Effector memory CD4-positive, alpha-beta T cell (primary cell): ENCODE measurements around the gene PNMA1.

ENCODE experiments used
- DNase-seq, 3 donors: peaks; one replicate each; pipeline ENCODE4 v3.0.0-alpha.2; 2020
- H3K27ac ChIP-seq: 2 replicates; pipeline ENCODE4 v1.7.0; 2013; ENCODE audit warnings: mild to moderate bottlenecking, low read length, moderate library complexity; ENCODE audit not compliant: insufficient read depth, poor library complexity, severe bottlenecking
- H3K27me3 ChIP-seq: replicated peaks from 2 replicates; pipeline ENCODE4 v1.7.0; 2013; ENCODE audit warnings: mild to moderate bottlenecking, low read length; ENCODE audit not compliant: insufficient read depth, control insufficient read depth, poor library complexity, severe bottlenecking
- H3K36me3 ChIP-seq: 2 replicates; pipeline ENCODE4 v1.7.0; 2013; ENCODE audit warnings: mild to moderate bottlenecking, low read length, moderate library complexity; ENCODE audit not compliant: control insufficient read depth, insufficient read depth
- H3K4me1 ChIP-seq: 2 replicates; pipeline ENCODE4 v1.7.0; 2013; ENCODE audit warnings: low read length, mild to moderate bottlenecking; ENCODE audit not compliant: control insufficient read depth, insufficient read depth, poor library complexity, severe bottlenecking
- H3K4me3 ChIP-seq: 2 replicates; pipeline ENCODE4 v1.7.0; 2013; ENCODE audit warnings: low read length, low read depth, mild to moderate bottlenecking; ENCODE audit not compliant: insufficient read depth, poor library complexity, severe bottlenecking
- H3K9me3 ChIP-seq: 2 replicates; pipeline ENCODE4 v1.7.0; 2013; ENCODE audit warnings: mild to moderate bottlenecking, low read length, moderate library complexity; ENCODE audit not compliant: control insufficient read depth
- total RNA-seq, 3 donors: gene quantifications; one replicate each; lab custom pipeline; 2026; lab: John Stamatoyannopoulos, UW

The PNMA1 gene, protein sequence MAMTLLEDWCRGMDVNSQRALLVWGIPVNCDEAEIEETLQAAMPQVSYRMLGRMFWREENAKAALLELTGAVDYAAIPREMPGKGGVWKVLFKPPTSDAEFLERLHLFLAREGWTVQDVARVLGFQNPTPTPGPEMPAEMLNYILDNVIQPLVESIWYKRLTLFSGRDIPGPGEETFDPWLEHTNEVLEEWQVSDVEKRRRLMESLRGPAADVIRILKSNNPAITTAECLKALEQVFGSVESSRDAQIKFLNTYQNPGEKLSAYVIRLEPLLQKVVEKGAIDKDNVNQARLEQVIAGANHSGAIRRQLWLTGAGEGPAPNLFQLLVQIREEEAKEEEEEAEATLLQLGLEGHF
- 54.6 to 67.4 (median 64.1) reads per million in 3 donors for total RNA-seq

DNA sequence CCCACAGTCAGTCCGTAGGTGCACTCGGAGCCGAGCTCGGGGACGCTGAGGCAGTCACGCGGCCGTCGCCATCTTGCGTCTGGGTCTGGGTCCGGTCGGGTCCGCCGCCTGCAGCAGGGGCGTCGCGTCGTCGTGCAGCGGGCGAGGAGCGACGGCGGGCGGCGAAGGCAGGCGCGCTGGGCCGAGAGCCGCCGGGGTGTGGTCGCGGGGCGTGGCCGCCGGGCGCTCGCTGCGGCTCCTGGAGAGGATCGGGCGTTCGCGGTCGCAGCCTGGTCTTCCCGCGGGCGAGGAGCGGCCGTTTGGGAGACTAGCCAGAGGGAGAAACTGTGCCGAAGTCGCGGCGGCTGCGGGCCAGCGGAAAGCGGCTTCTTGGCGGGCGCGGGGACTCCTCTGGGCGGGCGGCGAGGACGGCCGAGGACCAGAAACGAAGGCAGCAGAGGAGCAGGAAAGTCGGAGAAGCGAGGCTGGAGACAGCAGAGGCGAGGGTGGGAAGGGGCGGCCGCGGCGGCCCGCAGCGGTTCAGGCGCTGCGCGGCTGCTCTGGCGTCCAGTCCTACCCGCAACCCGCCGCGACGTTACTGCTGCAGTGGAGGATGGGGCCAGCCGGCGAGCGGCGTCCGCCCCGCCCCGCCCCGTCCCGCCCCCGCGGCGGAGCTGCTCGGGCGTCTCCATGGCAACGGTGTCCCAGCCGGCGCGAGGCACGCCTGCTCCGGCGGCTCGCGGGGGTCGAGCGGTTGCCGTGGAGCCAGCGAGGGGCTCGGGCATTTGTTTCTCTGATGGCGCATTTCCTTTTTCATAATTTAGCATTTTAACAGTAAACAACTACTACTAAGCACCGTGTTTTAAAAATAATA is at the start of gene PNMA1:
Gene PNMA1, minus strand, starts transcription at position 582 of the 853 bp plus-strand sequence. CDS start 745 bp downstream, outside the sequence.
- Histone ChIP-seq H3K36me3 (peaks cover 27% of the 10 kb centered on the region), H3K27ac (peak within 1 kb of the TSS; percentile 87), H3K4me3 (peak within 1 kb of the TSS; percentile 77), H3K27me3 (no peaks in the 10 kb centered on the region), H3K9me3 (no peaks in the 10 kb centered on the region), H3K4me1 (no peaks in the 10 kb centered on the region)
- DNase-seq: peak; percentile 78 to 83 (median 83)

DNA sequence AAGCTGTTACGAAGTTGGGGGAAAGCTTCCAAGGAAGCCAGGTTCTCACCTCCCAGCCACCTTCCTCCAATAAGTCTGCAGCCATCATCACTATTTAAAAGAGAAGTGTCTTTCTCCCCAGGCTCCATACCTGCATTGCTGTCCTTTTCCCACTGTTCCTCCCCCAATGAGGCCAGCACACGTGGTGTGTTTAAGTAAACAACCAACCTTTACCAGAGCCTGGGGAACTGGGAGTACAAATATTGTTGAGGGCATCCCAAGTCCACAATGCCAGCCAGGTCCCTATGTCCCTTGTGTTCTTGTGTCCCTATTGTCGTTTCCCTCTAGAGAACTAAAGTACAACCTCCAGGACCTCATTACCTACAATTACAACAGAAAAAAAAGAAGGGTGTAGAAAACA is 49.2 kb upstream of the PNMA1 start:
- Histone ChIP-seq H3K36me3 (no peaks in the 10 kb centered on the region), H3K27me3 (no peaks in the 10 kb centered on the region), H3K4me1 (peaks cover 34% of the 10 kb centered on the region), H3K4me3 (no peak overlapping the region), H3K27ac (peak overlapping the region; percentile 93), H3K9me3 (no peaks in the 10 kb centered on the region)
- DNase-seq: no peak

DNA sequence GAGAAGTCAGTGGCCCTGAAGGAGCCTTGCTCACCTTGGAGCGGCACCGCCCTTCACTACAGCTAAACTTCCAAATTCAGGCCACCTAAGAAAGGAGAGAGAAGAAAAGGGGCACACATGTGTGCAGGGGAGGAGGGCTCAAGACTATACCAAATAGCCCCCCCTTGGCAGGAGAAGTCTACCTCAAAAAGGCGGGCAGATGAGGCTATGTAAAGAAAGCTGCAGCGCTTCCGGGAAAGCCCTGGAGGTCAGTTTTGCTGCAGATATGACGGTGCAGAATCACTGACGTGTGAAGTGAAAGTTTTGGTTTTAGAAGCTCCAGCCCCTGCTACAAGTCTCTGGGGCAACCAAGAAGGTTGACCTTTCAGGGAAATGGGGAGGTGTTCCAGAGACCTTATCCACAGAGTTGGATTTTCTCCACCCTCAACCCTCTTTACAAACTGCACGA is 48.2 kb upstream of the PNMA1 start:
- H3K36me3 ChIP-seq: no peaks in the 10 kb centered on the region
- H3K4me3 ChIP-seq: peak overlapping the region; percentile 32
- DNase-seq: no peak
- H3K27ac ChIP-seq: peak overlapping the region; percentile 93
- H3K9me3 ChIP-seq: no peaks in the 10 kb centered on the region
- peaks cover 44% of the 10 kb centered on the region for H3K4me1 ChIP-seq
- H3K27me3 ChIP-seq: no peaks in the 10 kb centered on the region

DNA sequence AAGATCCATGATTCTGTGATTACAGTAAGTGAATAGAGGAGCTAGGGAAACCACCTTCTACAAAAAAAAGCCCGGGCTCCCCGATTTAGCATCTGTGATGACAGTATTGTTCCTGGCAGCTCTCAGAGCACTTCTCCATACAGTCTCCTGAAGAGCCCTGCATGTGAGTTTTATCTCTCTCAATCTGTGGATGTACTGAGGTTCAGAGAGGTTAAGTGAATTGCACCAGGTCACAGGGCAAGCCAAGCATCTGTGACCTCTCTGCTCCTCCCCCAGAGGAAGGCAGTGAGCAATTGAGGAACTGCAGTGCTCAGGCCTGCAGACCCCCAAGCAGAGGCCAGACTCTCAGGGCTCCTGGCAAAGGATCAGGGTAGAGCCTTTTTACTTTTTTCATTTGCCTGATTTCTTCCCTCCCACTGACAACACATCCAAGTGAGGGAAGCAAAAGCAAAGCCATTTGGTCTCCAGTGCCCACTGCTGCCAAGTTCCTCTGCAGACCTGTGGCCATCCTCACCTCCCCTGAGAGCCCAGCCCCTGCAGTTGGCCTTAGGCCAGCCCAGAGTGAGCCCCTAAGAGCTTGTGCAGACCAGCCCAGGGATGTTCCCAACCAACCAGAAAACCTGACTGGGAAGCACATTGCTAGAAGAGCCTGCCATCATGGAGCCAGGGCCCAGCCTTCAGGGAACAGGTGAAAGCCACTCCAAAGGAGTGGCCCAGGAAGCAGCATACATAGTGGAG is 47.6 kb upstream of the PNMA1 start:
- Histone ChIP-seq H3K36me3 (no peaks in the 10 kb centered on the region), H3K9me3 (no peaks in the 10 kb centered on the region), H3K4me3 (peak overlapping the region; percentile 32), H3K4me1 (peaks cover 51% of the 10 kb centered on the region), H3K27me3 (no peaks in the 10 kb centered on the region), H3K27ac (peak overlapping the region; percentile 93)
- no peak for DNase-seq

DNA sequence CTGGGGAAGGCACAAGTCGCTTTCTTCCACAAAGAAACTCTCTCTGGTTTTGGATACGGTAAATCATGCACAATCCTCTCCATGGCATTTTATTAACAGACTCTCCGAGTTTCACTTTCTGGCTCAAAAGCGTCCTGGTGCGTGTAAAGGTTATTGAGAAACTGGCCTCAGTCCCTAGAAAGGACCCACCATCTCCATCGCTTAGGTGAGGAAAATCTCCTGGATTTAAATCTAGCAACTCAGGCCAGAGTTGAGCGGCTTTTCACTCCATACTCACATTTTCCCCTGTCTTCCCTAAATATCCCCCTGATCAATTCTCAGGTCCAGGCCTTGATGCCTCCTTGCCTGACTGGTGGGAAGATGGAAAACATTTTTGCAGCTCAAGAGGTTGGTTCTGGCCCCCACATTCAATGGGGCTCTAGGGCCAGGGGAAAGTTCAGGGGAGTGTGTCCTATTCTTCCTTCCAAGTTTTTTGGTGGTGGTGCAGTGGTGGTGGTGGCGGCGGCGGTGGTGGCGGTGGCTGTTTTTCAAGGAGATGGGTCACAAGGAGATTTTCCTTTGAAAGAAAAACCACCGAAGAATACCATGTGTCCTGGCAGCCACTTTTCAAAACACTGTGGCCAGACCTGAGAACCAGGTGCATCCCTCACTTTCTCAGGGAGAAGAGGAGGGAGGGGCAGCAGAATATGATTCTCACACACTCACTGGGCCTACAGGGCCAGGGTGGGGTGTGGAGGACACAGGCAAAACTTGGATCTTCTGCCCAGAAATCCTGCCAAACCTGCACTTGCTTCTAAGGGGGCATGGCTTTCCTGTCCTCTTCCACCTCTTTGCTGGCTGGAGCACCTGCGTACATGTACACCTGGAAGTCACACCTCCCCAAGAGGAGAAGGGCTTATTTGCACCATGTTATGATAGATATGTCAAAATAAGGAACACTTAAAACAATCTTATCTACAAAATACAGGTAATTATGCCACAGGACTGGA is 46.7 kb upstream of the PNMA1 start:
- no peak for DNase-seq
- Histone ChIP-seq H3K4me3 (peak overlapping the region; percentile 74), H3K27ac (peak overlapping the region; percentile 93), H3K9me3 (no peaks in the 10 kb centered on the region), H3K4me1 (peaks cover 59% of the 10 kb centered on the region), H3K27me3 (no peaks in the 10 kb centered on the region), H3K36me3 (no peaks in the 10 kb centered on the region)

DNA sequence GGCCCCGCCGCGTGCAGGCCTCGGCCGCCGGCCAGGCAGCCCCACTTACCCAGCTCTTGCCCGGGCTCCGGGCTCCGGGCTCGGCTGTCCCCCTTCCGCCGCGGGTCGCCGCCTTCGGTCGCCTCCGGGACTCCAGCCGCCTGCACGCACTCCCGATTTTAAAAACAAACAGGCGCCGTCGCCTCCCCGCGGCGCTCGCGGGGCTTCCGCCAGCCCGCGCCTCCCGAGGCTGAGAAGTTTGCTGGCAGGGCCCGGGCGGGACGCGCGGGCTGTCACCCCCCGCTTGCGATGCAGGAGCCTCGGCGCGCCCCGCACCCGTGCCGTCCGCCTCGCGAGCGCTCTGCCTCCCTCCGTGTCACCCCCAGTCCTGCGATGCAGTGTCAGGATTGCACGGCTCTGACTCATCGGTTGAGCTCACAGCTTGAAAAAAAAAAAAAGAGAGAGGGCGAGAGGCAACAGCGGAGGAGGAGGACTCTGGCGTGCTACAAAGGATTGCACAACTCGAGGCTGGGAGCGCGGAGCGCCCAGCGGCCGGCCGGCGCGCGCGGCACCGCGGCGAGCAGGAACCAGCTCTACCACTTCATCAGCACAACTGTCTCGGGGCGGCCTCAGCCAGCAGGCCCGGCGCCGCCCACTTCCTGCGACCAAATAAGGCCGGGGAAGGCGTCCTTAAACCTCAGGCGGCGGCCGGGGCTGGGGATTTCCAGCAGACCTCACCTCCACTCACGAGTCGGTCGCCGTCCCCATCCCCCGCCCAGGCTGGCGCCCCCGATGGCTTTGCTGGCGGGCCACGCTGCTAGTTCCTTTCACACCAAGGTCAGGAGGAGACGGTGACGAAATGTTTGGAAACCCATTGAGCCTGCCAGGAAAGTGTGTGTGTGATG is 45.8 kb upstream of the PNMA1 start:
- DNase-seq: peak; percentile 96 to 97 (median 97)
- no peaks in the 10 kb centered on the region for H3K27me3 ChIP-seq
- no peaks in the 10 kb centered on the region for H3K9me3 ChIP-seq
- H3K27ac ChIP-seq: peak overlapping the region; percentile 93
- no peaks in the 10 kb centered on the region for H3K36me3 ChIP-seq
- H3K4me3 ChIP-seq: peak overlapping the region; percentile 74
- H3K4me1 ChIP-seq: peaks cover 69% of the 10 kb centered on the region

DNA sequence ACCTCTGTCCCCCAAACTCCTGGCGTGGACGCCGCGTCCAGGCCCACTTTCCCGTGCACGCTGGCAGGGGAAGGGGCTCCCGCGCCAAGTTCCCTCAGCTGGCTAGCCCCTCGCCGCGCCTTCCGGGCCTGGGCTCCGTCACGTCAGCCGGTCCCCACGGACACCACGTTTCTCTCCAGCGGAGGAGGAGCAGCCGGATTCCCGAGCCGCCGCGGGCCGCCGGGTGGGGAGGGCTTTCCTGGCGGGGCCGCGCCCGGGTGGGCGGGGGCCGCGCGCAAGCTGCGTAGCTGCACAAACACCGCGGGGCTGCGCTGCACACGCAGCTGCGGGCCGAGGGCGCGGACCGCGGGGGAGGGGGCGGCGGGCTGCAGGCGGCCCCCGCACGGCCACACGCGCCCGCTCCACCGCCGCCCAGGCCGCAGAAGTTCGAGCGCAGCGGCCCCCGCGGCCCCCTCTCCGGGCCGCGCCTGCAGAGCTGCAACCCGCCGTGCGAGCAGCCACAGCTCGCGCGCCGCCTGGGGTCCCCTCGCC is 45.1 kb upstream of the PNMA1 start:
- DNase-seq: peak in 2 of 3 donors; percentile 41 to 45
- H3K27me3 ChIP-seq: no peaks in the 10 kb centered on the region
- H3K9me3 ChIP-seq: no peaks in the 10 kb centered on the region
- H3K36me3 ChIP-seq: no peaks in the 10 kb centered on the region
- H3K4me1 ChIP-seq: peaks cover 75% of the 10 kb centered on the region
- H3K4me3 ChIP-seq: peak overlapping the region; percentile 82
- peak overlapping the region; percentile 93 for H3K27ac ChIP-seq

DNA sequence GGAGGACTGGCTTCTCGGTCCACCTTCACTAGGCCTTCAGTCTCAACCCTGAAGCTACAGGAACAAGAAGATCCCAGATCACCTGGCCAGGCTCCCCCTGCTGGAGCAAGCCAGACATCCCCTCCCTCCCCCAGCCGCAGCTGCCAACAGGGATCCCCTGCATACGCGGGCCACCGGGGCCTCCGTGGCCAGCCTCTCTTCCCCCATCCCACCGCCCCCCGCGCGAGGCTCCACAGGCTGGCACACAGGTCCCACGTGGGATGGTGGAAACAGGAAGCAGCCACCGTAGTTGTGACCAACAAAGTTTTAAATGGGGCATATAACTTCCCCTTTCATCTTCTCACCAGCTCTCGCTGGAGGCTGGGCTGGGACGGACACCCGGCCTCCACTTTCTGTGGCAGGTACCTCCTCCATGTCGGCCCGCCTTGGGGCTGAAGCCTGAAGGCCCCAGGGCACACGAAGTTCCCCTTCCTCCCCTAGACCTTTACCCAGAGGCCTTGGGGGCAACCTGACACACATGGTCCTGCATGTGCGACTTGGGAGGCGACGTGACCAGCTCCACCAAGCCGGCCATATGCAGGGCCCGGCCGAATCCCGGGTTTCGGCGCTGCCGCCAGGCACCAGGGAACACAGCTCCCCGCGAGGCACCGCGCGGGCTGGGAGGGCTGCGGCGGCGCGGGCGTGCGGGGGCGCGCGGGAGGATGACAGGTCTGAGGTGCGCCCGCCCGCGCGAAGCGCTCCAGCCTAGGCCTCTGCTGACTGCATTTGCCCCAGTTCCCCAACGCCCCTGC is 44.4 kb upstream of the PNMA1 start:
- peak overlapping the region; percentile 89 for H3K27ac ChIP-seq
- H3K4me1 ChIP-seq: peaks cover 80% of the 10 kb centered on the region
- H3K4me3 ChIP-seq: peak overlapping the region; percentile 82
- no peaks in the 10 kb centered on the region for H3K27me3 ChIP-seq
- H3K9me3 ChIP-seq: no peaks in the 10 kb centered on the region
- no peaks in the 10 kb centered on the region for H3K36me3 ChIP-seq
- peak; percentile 69 to 77 (median 75) for DNase-seq
